HepG2 (cell line): Measurements from ENCODE around the gene ESRRG.

Experiments used
- KDM6A ChIP-seq: IDR thresholded peaks from 2 replicates; pipeline ENCODE4 v1.6.1; 2016; ENCODE audit warnings: low read depth
- SUZ12 ChIP-seq: fragments of 150-350 bp; IDR thresholded peaks from 2 replicates; pipeline ENCODE4 v1.6.1; 2014; ENCODE audit warnings: low read depth, low read length
- ZNF530 ChIP-seq: sonication (generic); formaldehyde crosslinking; IDR thresholded peaks from 2 replicates; pipeline ENCODE4 v1.5.0; 2020; ENCODE audit warnings: low read depth, mild to moderate bottlenecking, missing genetic modification reagents
- ZNF589 ChIP-seq: sonication (generic); formaldehyde crosslinking; conservative IDR thresholded peaks from 2 replicates; pipeline ENCODE4 v1.8.0; 2022; ENCODE audit warnings: mild to moderate bottlenecking, moderate library complexity, missing genetic modification reagents
- TF ChIP-seq, protein P1 (sequence below), 2 experiments: sonication (generic) in 1 of 2; formaldehyde crosslinking in 1 of 2; IDR thresholded peaks; 2 replicates each; pipeline versions ENCODE4 v1.5.1 to v1.6.1; 2011 to 2020; ENCODE audit warnings: borderline replicate concordance in 1 of 2, low read depth in 1 of 2, low read length in 1 of 2, mild to moderate bottlenecking in 1 of 2, missing genetic modification reagents in 1 of 2, moderate library complexity in 1 of 2

DNA sequence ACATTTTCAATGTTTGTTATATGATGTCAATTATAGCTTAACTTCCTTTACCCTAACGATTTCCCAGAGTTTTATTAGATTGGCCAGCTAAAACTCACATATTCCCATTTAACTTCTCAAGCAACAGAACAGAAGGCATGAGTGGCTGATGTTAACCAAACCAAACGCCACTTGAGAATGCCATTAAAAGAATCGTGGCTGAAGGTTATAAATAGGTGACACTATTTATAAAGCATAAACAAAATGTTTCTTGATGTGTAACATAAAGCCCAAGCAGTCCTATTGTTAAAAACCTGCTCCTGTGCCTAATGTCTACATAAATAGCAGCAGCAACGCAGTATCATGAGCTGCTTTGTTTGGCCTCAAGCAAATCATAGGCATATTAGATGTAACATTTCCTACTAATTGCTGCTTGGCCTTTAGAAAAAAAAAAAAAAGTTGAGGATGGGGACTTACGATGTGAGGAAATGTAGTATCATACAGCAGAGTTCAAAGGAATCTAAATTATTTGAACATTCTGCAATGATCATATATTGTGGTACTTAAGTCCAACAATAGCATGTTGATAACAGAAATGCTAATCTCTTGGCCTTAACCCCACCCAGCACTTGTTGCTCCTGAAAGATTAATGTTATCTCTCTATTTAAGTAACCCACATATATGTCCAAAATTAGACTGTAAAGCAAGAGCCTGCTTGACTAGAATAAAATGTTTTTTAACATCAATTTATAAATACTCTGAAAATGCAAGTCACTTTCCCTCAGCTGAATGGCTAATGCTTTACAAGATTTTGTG, 106.0 kb downstream of the ESRRG start:
- no peak for TF ChIP-seq ZNF589 (CRISPR knock-in tag)
- TF ChIP-seq ZNF530 (CRISPR knock-in tag), result no peak
- TF ChIP-seq, protein P1, sequence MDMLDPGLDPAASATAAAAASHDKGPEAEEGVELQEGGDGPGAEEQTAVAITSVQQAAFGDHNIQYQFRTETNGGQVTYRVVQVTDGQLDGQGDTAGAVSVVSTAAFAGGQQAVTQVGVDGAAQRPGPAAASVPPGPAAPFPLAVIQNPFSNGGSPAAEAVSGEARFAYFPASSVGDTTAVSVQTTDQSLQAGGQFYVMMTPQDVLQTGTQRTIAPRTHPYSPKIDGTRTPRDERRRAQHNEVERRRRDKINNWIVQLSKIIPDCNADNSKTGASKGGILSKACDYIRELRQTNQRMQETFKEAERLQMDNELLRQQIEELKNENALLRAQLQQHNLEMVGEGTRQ (IDR thresholded peaks at IDR 0.05; ENCODE audit: low read depth, low read length), result no peak
- TF ChIP-seq, protein P1 (CRISPR knock-in tag; IDR thresholded peaks at IDR 0.05; ENCODE audit: borderline replicate concordance), result no peak
- no peak for TF ChIP-seq KDM6A
- no peak for TF ChIP-seq SUZ12
